GM23248 (cell line): Measurements from ENCODE around the gene ATP8A2. TPM values are rescaled to one million over a fixed set of nuclear protein-coding genes. Genes with fewer than 3 reads are reported as not detected.

Source experiments
- DNase-seq: peaks from one replicate; pipeline ENCODE4 v3.0.0-alpha.2; 2015
- H2AFZ ChIP-seq: fragments of 200-600 bp; sonication (generic); 2 replicates; pipeline ENCODE4 v1.6.1; 2016; ENCODE audit warnings: antibody characterized with exemption
- H3F3A ChIP-seq: fragments of 200-600 bp; sonication (generic); 2 replicates; pipeline ENCODE4 v1.6.1; 2016; ENCODE audit warnings: mild to moderate bottlenecking, antibody characterized with exemption, mixed run types; ENCODE audit not compliant: insufficient read depth
- H3K27ac ChIP-seq: fragments of 200-600 bp; sonication (generic); 2 replicates; pipeline ENCODE4 v1.5.1; 2016; ENCODE audit warnings: mild to moderate bottlenecking
- H3K27me3 ChIP-seq: fragments of 200-600 bp; sonication (generic); replicated peaks from 2 replicates; pipeline ENCODE4 v1.6.1; 2016; ENCODE audit warnings: mild to moderate bottlenecking; ENCODE audit not compliant: insufficient read depth
- H3K36me3 ChIP-seq: fragments of 200-600 bp; sonication (generic); 2 replicates; pipeline ENCODE4 v1.6.1; 2016; ENCODE audit warnings: low read depth, mild to moderate bottlenecking
- H3K4me1 ChIP-seq: fragments of 200-600 bp; sonication (generic); 2 replicates; pipeline ENCODE4 v1.6.1; 2016; ENCODE audit warnings: mild to moderate bottlenecking; ENCODE audit not compliant: insufficient read depth
- H3K4me2 ChIP-seq: fragments of 200-600 bp; sonication (generic); one replicate; pipeline ENCODE4 v1.6.1; 2016; ENCODE audit warnings: mild to moderate bottlenecking; ENCODE audit not compliant: unreplicated experiment
- H3K4me3 ChIP-seq: fragments of 200-600 bp; sonication (generic); 2 replicates; pipeline ENCODE4 v1.5.1; 2016; ENCODE audit warnings: mild to moderate bottlenecking
- H3K79me2 ChIP-seq: fragments of 200-600 bp; sonication (generic); 2 replicates; pipeline ENCODE4 v1.6.1; 2016; ENCODE audit warnings: mild to moderate bottlenecking; ENCODE audit not compliant: insufficient read depth
- H3K9ac ChIP-seq: fragments of 200-600 bp; sonication (generic); 2 replicates; pipeline ENCODE4 v1.6.1; 2016; ENCODE audit warnings: mild to moderate bottlenecking
- H3K9me2 ChIP-seq: fragments of 200-600 bp; sonication (generic); 2 replicates; pipeline ENCODE4 v1.6.1; 2016; ENCODE audit warnings: mixed run types, mild to moderate bottlenecking, moderate library complexity; ENCODE audit not compliant: insufficient read depth
- H3K9me3 ChIP-seq: fragments of 200-600 bp; sonication (generic); one replicate; pipeline ENCODE4 v1.6.1; 2017; ENCODE audit warnings: low read depth
- H4K20me1 ChIP-seq: fragments of 200-600 bp; sonication (generic); 2 replicates; pipeline ENCODE4 v1.6.0; 2016; ENCODE audit not compliant: insufficient read depth
- EZH2 ChIP-seq: fragments of 200-600 bp; sonication (generic); IDR thresholded peaks from 2 replicates; pipeline ENCODE4 v1.6.1; 2018; ENCODE audit warnings: antibody characterized with exemption, mild to moderate bottlenecking; ENCODE audit not compliant: insufficient read depth, poor library complexity, severe bottlenecking
- EZH2phosphoT487 ChIP-seq: fragments of 200-600 bp; sonication (generic); IDR thresholded peaks from 2 replicates; pipeline ENCODE4 v1.6.1; 2018; ENCODE audit warnings: antibody characterized with exemption, moderate library complexity, mild to moderate bottlenecking, low read depth; ENCODE audit not compliant: insufficient read depth
- WGBS, 2 experiments: methylation state at CpG; one replicate each; pipeline ENCODE4 v1.1.6; 2015 to 2017; ENCODE audit warnings: low lambda C conversion rate in 2 of 2, low coverage in 1 of 2; ENCODE audit errors: missing lambda C conversion rate in 2 of 2; 5-methylcytosine and 5-hydroxymethylcytosine counted together
- in situ Hi-C: fragments of 300-500 bp; cut with MboI; formaldehyde crosslinking; loops from 2 replicates; pipeline ENCODE4 v1.15.0; 2020
- polyA plus RNA-seq: library from polyadenylated mRNA; unstranded; fragments of >200 nt; fragmentation: Nextera tagmentation; extraction: Ambion mirVana; gene quantifications from 2 replicates; pipeline ENCODE4 v1.2.1, GENCODE V29; 2016
- total RNA-seq: library from RNA; depleted of rRNA; stranded (reverse); fragments of >200 nt; shearing (Covaris generic); gene quantifications from 2 replicates; pipeline ENCODE4 v1.2.3, GENCODE V29; 2014

ATP8A2 gene
- total and polyA plus RNA-seq, 2 experiments from 2014 or later, result under 0.01 to 0.05 TPM

DNA sequence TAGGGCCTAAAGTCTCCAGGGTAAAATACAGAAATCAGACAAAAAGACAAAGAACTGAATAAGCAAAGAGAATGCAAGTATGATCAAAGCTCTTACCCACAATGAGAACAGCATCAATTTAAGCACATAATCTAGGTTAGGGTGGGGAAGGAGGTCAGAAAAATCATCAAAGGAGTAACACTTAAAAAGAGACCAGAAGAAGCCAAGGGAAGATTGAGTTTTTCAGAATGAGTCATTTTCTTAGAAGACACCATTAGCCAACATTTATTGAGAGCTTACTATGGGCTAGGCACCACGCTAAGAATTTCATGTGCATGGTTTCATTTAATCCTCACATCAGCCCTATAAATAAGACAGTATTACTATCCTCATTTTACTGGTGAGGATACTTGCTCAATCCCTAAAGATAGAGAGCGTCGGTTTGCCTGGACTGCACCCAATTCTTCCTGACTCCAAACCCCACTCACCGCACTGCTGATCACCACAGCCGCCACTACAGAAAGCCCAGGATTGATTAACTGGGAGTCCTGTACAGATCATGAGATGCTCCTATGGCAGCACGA lies 681.7 kb downstream of the ATP8A2 start:
- WGBS, 2 experiments, result 57 to 60% methylated on average over 6 of the region's 6 CpGs
- in situ Hi-C loops, result no loop called here
- no peaks in the 10 kb centered on the region for H3K4me1 ChIP-seq
- H4K20me1 ChIP-seq, result no peaks in the 10 kb centered on the region
- H3K4me2 ChIP-seq, result no peak overlapping the region
- no peak overlapping the region for H3K27ac ChIP-seq
- H3K9me3 ChIP-seq, result no peaks in the 10 kb centered on the region
- no peak overlapping the region for H3K9ac ChIP-seq
- H2AFZ ChIP-seq, result no peak overlapping the region
- no peak overlapping the region for H3K4me3 ChIP-seq
- TF ChIP-seq EZH2phosphoT487 (no peak), EZH2 (no peak)
- H3K9me2 ChIP-seq, result no peaks in the 10 kb centered on the region
- DNase-seq, result no peak
- no peaks in the 10 kb centered on the region for H3F3A ChIP-seq
- H3K79me2 ChIP-seq, result no peaks in the 10 kb centered on the region
- peaks cover 65% of the 10 kb centered on the region for H3K27me3 ChIP-seq
- H3K36me3 ChIP-seq, result no peaks in the 10 kb centered on the region

DNA sequence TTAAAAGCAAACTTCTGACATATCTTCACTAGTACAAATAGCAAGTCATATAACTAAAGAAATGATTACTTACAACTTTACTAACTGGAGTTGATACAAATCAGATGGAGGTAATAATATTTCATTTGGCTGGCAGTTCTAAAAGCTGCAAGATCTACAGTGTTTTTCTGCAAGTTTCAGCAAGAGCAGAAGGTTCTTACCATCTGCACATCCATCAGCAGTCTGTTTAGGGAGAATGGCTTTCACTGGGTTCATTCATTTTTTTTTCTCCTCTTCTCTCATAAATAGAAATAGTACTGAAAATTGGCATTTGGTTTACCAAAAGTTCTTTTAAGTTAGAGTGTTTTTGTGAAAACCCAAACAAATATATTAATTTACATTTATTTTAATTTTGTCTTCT lies 683.1 kb downstream of the ATP8A2 start:
- Histone ChIP-seq H4K20me1 (no peaks in the 10 kb centered on the region), H3K9me2 (no peaks in the 10 kb centered on the region), H3F3A (no peaks in the 10 kb centered on the region), H2AFZ (no peak overlapping the region), H3K9ac (no peak overlapping the region), H3K79me2 (no peaks in the 10 kb centered on the region), H3K27me3 (peaks cover 57% of the 10 kb centered on the region), H3K4me3 (no peak overlapping the region), H3K4me1 (no peaks in the 10 kb centered on the region), H3K36me3 (no peaks in the 10 kb centered on the region), H3K9me3 (no peaks in the 10 kb centered on the region), H3K27ac (no peak overlapping the region), H3K4me2 (no peak overlapping the region)
- no peak for TF ChIP-seq EZH2phosphoT487
- TF ChIP-seq EZH2, result no peak
- no peak for DNase-seq
- in situ Hi-C loops, result no loop called here

DNA sequence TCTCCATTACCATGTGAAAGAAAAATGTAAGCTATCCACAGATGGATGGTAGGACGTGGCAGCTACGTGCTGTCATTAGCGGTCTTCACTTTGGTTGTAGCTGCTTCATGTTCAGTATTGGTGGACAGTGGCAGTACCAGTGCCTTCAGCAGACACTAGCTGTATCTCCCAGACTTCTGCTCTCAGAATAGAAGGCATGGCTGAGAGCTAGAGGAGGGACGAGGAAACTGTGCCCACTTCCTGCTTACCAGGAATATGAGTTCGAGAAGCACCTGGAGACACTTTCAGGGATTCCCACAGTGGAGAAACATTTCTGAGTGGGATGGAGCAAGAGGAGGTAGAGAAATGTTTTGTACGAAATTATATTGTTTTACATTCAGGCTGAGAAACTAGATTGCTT lies 686.9 kb downstream of the ATP8A2 start:
- Histone ChIP-seq H2AFZ (no peak overlapping the region), H3F3A (peaks cover 7% of the 10 kb centered on the region; the same call in 1 of the 2 replicates), H3K36me3 (no peaks in the 10 kb centered on the region), H3K4me2 (no peak overlapping the region), H3K4me3 (no peak overlapping the region), H3K27me3 (peaks cover 23% of the 10 kb centered on the region), H3K4me1 (peaks cover 3% of the 10 kb centered on the region; the same call in 1 of the 2 replicates), H3K9me2 (no peaks in the 10 kb centered on the region), H4K20me1 (no peaks in the 10 kb centered on the region), H3K9me3 (no peaks in the 10 kb centered on the region), H3K79me2 (no peaks in the 10 kb centered on the region), H3K27ac (no peak overlapping the region), H3K9ac (no peak overlapping the region)
- in situ Hi-C loops, result no loop called here
- TF ChIP-seq EZH2phosphoT487, result no peak
- no peak for TF ChIP-seq EZH2
- no peak for DNase-seq
- WGBS, 2 experiments, result 40 to 49% methylated on average over 6 of the region's 6 CpGs

DNA sequence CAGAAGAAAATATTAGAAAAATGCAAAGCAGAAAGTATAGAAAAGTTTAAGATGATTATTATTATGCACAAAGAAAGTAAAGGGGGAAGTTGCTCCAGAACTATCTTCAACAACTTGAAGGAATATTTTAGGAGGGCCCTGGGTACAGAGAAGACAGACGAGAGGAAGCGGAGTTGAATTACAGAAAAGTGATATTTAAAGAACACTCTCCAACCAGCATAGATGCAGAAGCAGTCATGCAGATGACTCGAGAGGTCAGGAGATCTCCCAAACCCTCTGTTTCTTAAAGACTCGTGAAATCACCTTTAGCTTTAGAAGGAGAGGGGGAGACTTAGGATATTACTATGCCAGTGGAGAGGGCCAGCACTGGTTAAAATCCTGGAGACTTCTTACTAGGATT lies 688.6 kb downstream of the ATP8A2 start:
- no peaks in the 10 kb centered on the region for H4K20me1 ChIP-seq
- H3K4me2 ChIP-seq, result no peak overlapping the region
- no peaks in the 10 kb centered on the region for H3K9me3 ChIP-seq
- TF ChIP-seq EZH2phosphoT487 (no peak), EZH2 (no peak)
- H3K79me2 ChIP-seq, result no peaks in the 10 kb centered on the region
- no peak overlapping the region for H3K27ac ChIP-seq
- H2AFZ ChIP-seq, result no peak overlapping the region
- H3K27me3 ChIP-seq, result peaks cover 18% of the 10 kb centered on the region
- in situ Hi-C loops, result loop anchor here (5.0 kb wide), 1 partner anchor 483 kb away; no protein-coding TSS in a partner anchor
- no peak overlapping the region for H3K4me3 ChIP-seq
- no peaks in the 10 kb centered on the region for H3K36me3 ChIP-seq
- DNase-seq, result no peak
- H3K4me1 ChIP-seq, result peaks cover 3% of the 10 kb centered on the region; the same call in 1 of the 2 replicates
- no peak overlapping the region for H3K9ac ChIP-seq
- H3K9me2 ChIP-seq, result no peaks in the 10 kb centered on the region
- H3F3A ChIP-seq, result peaks cover 7% of the 10 kb centered on the region; the same call in 1 of the 2 replicates
- WGBS, 2 experiments, result 76 to 78% methylated on average over 4 of the region's 4 CpGs

DNA sequence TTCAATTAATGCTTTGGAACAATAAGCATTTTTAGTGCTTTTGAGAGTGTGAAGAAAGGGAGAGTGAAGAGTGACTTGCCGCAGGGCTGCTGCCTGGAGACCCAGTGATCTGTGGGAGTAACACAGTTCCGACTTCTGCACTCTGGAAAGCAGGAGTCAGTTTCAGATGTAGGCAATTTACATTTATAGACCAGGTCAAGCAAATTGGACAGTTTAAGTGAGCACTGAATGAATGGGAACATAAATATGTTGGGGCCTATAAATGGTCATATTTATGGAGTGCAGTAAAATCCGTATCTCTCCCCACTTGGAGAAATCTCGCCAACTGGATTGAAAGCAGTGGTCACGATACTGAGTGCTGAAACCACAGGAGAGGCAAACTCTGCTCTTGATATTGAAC lies 689.5 kb downstream of the ATP8A2 start:
- H3F3A ChIP-seq, result peaks cover 7% of the 10 kb centered on the region; the same call in 1 of the 2 replicates
- no peak overlapping the region for H2AFZ ChIP-seq
- in situ Hi-C loops, result loop anchor here (5.0 kb wide), 1 partner anchor 484 kb away; no protein-coding TSS in a partner anchor
- peaks cover 10% of the 10 kb centered on the region; the same call in 1 of the 2 replicates for H3K27me3 ChIP-seq
- no peak overlapping the region for H3K27ac ChIP-seq
- DNase-seq, result no peak
- H3K9me3 ChIP-seq, result no peaks in the 10 kb centered on the region
- WGBS, 2 experiments, result 77 to 78% methylated on average over 5 of the region's 5 CpGs
- H3K4me1 ChIP-seq, result peaks cover 3% of the 10 kb centered on the region; the same call in 1 of the 2 replicates
- no peaks in the 10 kb centered on the region for H3K9me2 ChIP-seq
- H3K79me2 ChIP-seq, result no peaks in the 10 kb centered on the region
- no peak overlapping the region for H3K9ac ChIP-seq
- H3K4me3 ChIP-seq, result no peak overlapping the region
- no peaks in the 10 kb centered on the region for H4K20me1 ChIP-seq
- TF ChIP-seq EZH2phosphoT487 (no peak), EZH2 (no peak)
- no peaks in the 10 kb centered on the region for H3K36me3 ChIP-seq
- H3K4me2 ChIP-seq, result no peak overlapping the region
